ENCODE measurements around the gene CDK15. TPM values are rescaled to one million over a fixed set of nuclear protein-coding genes. Genes with fewer than 3 reads are reported as not detected.

Gene CDK15
- total RNA-seq, 1 experiment from 2014 or later: not detected

GRCh38 chr2:201824212-201824611 is 17.9 kb downstream of the CDK15 start (continued):
- TF ChIP-seq, protein P1, sequence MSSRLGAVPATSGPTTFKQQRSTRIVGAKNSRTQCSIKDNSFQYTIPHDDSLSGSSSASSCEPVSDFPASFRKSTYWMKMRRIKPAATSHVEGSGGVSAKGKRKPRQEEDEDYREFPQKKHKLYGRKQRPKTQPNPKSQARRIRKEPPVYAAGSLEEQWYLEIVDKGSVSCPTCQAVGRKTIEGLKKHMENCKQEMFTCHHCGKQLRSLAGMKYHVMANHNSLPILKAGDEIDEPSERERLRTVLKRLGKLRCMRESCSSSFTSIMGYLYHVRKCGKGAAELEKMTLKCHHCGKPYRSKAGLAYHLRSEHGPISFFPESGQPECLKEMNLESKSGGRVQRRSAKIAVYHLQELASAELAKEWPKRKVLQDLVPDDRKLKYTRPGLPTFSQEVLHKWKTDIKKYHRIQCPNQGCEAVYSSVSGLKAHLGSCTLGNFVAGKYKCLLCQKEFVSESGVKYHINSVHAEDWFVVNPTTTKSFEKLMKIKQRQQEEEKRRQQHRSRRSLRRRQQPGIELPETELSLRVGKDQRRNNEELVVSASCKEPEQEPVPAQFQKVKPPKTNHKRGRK (CRISPR knock-in tag; IDR thresholded peaks at IDR 0.05; ENCODE audit: borderline replicate concordance): no peak
- TF ChIP-seq MYBL2 (CRISPR knock-in tag; IDR thresholded peaks at IDR 0.05) (no peak), RORB (CRISPR knock-in tag; IDR thresholded peaks at IDR 0.05) (no peak), ZNF532 (CRISPR knock-in tag; IDR thresholded peaks at IDR 0.05; ENCODE audit: borderline replicate concordance) (no peak), NR3C1 (CRISPR knock-in tag; conservative IDR thresholded peaks at IDR 0.05; ENCODE audit: low read depth) (no peak), OVOL2 (CRISPR knock-in tag; IDR thresholded peaks at IDR 0.05; ENCODE audit: borderline replicate concordance) (no peak), CBFB (CRISPR knock-in tag; IDR thresholded peaks at IDR 0.05; ENCODE audit: low read depth) (no peak)

DNA sequence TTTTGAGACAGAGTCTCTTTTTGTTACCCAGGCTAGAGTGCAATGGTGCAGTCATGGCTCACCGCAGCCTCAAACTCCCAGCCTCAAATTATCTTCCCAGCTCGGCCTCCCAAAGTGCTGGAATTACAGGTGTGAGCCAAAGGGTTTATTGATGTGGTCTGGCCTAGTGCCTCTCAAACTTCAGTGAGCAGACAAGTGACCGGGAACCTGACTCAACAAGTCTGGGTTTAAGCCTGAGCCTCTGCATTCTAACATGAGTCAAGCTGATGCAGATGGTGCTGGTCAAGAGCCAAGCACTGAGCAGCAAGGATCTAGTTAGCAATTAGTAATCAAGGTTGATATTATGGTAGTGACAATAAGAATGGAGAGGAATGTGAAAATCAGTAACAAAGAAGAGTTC is 21.3 kb downstream of the CDK15 start:
- peaks cover 3% of the 10 kb centered on the region; the same call in 1 of the 2 replicates for H3K9me3 Mint-ChIP-seq
- H3K4me1 Mint-ChIP-seq: no peaks in the 10 kb centered on the region
- DNase-seq (ENCODE audit: low spot score): no peak
- ATAC-seq: no peak
- ChIA-PET CTCF (no interaction called here), POLR2A (no interaction called here)
- no peaks in the 10 kb centered on the region for H3K36me3 Mint-ChIP-seq
- H3K27ac Mint-ChIP-seq: no peak overlapping the region
- no peak overlapping the region for H3K4me3 Mint-ChIP-seq
- no peaks in the 10 kb centered on the region; the same call in none of the 2 replicates for H3K27me3 Mint-ChIP-seq (ENCODE audit: low read depth)
- TF ChIP-seq ZNF396 (CRISPR knock-in tag; IDR thresholded peaks at IDR 0.05; ENCODE audit: borderline replicate concordance) (no peak), GTF2I (CRISPR knock-in tag; conservative IDR thresholded peaks at IDR 0.05) (no peak), EMX1 (CRISPR knock-in tag; IDR thresholded peaks at IDR 0.05) (no peak), CTCF (IDR thresholded peaks at IDR 0.05) (no peak), USF2 (CRISPR knock-in tag; IDR thresholded peaks at IDR 0.05) (no peak), ZNF138 (CRISPR knock-in tag; conservative IDR thresholded peaks at IDR 0.05) (no peak)
- TF ChIP-seq, protein P2, sequence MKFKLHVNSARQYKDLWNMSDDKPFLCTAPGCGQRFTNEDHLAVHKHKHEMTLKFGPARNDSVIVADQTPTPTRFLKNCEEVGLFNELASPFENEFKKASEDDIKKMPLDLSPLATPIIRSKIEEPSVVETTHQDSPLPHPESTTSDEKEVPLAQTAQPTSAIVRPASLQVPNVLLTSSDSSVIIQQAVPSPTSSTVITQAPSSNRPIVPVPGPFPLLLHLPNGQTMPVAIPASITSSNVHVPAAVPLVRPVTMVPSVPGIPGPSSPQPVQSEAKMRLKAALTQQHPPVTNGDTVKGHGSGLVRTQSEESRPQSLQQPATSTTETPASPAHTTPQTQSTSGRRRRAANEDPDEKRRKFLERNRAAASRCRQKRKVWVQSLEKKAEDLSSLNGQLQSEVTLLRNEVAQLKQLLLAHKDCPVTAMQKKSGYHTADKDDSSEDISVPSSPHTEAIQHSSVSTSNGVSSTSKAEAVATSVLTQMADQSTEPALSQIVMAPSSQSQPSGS (CRISPR knock-in tag; IDR thresholded peaks at IDR 0.05; ENCODE audit: borderline replicate concordance, low read depth): no peak
- TF ChIP-seq, protein P3, sequence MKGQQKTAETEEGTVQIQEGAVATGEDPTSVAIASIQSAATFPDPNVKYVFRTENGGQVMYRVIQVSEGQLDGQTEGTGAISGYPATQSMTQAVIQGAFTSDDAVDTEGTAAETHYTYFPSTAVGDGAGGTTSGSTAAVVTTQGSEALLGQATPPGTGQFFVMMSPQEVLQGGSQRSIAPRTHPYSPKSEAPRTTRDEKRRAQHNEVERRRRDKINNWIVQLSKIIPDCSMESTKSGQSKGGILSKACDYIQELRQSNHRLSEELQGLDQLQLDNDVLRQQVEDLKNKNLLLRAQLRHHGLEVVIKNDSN (CRISPR knock-in tag; IDR thresholded peaks at IDR 0.05): no peak
- TF ChIP-seq, protein P4, sequence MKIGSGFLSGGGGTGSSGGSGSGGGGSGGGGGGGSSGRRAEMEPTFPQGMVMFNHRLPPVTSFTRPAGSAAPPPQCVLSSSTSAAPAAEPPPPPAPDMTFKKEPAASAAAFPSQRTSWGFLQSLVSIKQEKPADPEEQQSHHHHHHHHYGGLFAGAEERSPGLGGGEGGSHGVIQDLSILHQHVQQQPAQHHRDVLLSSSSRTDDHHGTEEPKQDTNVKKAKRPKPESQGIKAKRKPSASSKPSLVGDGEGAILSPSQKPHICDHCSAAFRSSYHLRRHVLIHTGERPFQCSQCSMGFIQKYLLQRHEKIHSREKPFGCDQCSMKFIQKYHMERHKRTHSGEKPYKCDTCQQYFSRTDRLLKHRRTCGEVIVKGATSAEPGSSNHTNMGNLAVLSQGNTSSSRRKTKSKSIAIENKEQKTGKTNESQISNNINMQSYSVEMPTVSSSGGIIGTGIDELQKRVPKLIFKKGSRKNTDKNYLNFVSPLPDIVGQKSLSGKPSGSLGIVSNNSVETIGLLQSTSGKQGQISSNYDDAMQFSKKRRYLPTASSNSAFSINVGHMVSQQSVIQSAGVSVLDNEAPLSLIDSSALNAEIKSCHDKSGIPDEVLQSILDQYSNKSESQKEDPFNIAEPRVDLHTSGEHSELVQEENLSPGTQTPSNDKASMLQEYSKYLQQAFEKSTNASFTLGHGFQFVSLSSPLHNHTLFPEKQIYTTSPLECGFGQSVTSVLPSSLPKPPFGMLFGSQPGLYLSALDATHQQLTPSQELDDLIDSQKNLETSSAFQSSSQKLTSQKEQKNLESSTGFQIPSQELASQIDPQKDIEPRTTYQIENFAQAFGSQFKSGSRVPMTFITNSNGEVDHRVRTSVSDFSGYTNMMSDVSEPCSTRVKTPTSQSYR (CRISPR knock-in tag; IDR thresholded peaks at IDR 0.05): no peak
- TF ChIP-seq, protein P5, sequence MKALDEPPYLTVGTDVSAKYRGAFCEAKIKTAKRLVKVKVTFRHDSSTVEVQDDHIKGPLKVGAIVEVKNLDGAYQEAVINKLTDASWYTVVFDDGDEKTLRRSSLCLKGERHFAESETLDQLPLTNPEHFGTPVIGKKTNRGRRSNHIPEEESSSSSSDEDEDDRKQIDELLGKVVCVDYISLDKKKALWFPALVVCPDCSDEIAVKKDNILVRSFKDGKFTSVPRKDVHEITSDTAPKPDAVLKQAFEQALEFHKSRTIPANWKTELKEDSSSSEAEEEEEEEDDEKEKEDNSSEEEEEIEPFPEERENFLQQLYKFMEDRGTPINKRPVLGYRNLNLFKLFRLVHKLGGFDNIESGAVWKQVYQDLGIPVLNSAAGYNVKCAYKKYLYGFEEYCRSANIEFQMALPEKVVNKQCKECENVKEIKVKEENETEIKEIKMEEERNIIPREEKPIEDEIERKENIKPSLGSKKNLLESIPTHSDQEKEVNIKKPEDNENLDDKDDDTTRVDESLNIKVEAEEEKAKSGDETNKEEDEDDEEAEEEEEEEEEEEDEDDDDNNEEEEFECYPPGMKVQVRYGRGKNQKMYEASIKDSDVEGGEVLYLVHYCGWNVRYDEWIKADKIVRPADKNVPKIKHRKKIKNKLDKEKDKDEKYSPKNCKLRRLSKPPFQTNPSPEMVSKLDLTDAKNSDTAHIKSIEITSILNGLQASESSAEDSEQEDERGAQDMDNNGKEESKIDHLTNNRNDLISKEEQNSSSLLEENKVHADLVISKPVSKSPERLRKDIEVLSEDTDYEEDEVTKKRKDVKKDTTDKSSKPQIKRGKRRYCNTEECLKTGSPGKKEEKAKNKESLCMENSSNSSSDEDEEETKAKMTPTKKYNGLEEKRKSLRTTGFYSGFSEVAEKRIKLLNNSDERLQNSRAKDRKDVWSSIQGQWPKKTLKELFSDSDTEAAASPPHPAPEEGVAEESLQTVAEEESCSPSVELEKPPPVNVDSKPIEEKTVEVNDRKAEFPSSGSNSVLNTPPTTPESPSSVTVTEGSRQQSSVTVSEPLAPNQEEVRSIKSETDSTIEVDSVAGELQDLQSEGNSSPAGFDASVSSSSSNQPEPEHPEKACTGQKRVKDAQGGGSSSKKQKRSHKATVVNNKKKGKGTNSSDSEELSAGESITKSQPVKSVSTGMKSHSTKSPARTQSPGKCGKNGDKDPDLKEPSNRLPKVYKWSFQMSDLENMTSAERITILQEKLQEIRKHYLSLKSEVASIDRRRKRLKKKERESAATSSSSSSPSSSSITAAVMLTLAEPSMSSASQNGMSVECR (CRISPR knock-in tag; IDR thresholded peaks at IDR 0.05; ENCODE audit: borderline replicate concordance): no peak

Measured in WTC11 (cell line).